ENCODE measurements around the gene DPY19L2.
A peak's percentile ranks its signal among the peaks of the same experiment; 100 is the strongest.
"Not testable (repeated sequence)": the region's sequence is repeated elsewhere in the genome, so short reads cannot be mapped to it uniquely, and the experiment has no call there.

DPY19L2 gene

GRCh38 chr12:63668028-63668799 lies at the start of gene DPY19L2:
TSS of gene DPY19L2 (minus strand) at chr12:63668493. CDS start at chr12:63668393, 100 bp downstream.
- Histone ChIP-seq H3K4me3 (ENCODE audit: low read depth in 1 of 5, low read length in 5 of 5) (peak within 1 kb of the TSS; percentile 71 to 78 (median 72)), H3K36me3 (ENCODE audit: control insufficient read depth in 5 of 5, insufficient read depth in 5 of 5, low read length in 5 of 5) (no peaks in the 10 kb centered on the region), H3K27me3 (ENCODE audit: control insufficient read depth in 5 of 5, insufficient read depth in 4 of 5, low read length in 5 of 5) (peaks cover 0 to 5% (median 0%) of the 10 kb centered on the region in 5 donors), H3K9me3 (ENCODE audit: control insufficient read depth in 5 of 5, low read length in 5 of 5) (no peaks in the 10 kb centered on the region), H3K4me1 (ENCODE audit: control insufficient read depth in 5 of 5, insufficient read depth in 5 of 5, low read length in 5 of 5) (peaks cover 0 to 15% (median 14%) of the 10 kb centered on the region in 5 donors), H3K27ac (ENCODE audit: low read depth, low read length) (no peak within 1 kb of the TSS), H3K9ac (ENCODE audit: low read length in 5 of 5) (peak within 1 kb of the TSS in 3 of 5 donors; percentile 2 to 47 (median 31))

- H3K27me3 ChIP-seq (ENCODE audit: control insufficient read depth in 5 of 5, insufficient read depth in 4 of 5, low read length in 5 of 5); H3K9me3 ChIP-seq (ENCODE audit: control insufficient read depth in 5 of 5, low read length in 5 of 5); H3K4me3 ChIP-seq (ENCODE audit: low read depth in 1 of 5, low read length in 5 of 5); H3K4me1 ChIP-seq (ENCODE audit: control insufficient read depth in 5 of 5, insufficient read depth in 5 of 5, low read length in 5 of 5); H3K9ac ChIP-seq (ENCODE audit: low read length in 5 of 5); H3K36me3 ChIP-seq (ENCODE audit: control insufficient read depth in 5 of 5, insufficient read depth in 5 of 5, low read length in 5 of 5); H3K27ac ChIP-seq (ENCODE audit: low read depth, low read length): not testable (repeated sequence)
Measured at GRCh38 chr12:63716891-63717290, 48.6 kb upstream of the DPY19L2 start.

GRCh38 chr12:63715107-63715625 lies 46.9 kb upstream of the DPY19L2 start:
- not testable (repeated sequence) for H3K27ac ChIP-seq (ENCODE audit: low read depth, low read length); H3K27me3 ChIP-seq (ENCODE audit: control insufficient read depth in 5 of 5, insufficient read depth in 4 of 5, low read length in 5 of 5); H3K9me3 ChIP-seq (ENCODE audit: control insufficient read depth in 5 of 5, low read length in 5 of 5); H3K36me3 ChIP-seq (ENCODE audit: control insufficient read depth in 5 of 5, insufficient read depth in 5 of 5, low read length in 5 of 5); H3K4me3 ChIP-seq (ENCODE audit: low read depth in 1 of 5, low read length in 5 of 5); H3K9ac ChIP-seq (ENCODE audit: low read length in 5 of 5); H3K4me1 ChIP-seq (ENCODE audit: control insufficient read depth in 5 of 5, insufficient read depth in 5 of 5, low read length in 5 of 5)

- not testable (repeated sequence) for H3K27me3 ChIP-seq (ENCODE audit: control insufficient read depth in 5 of 5, insufficient read depth in 4 of 5, low read length in 5 of 5); H3K9me3 ChIP-seq (ENCODE audit: control insufficient read depth in 5 of 5, low read length in 5 of 5); H3K36me3 ChIP-seq (ENCODE audit: control insufficient read depth in 5 of 5, insufficient read depth in 5 of 5, low read length in 5 of 5); H3K9ac ChIP-seq (ENCODE audit: low read length in 5 of 5); H3K4me3 ChIP-seq (ENCODE audit: low read depth in 1 of 5, low read length in 5 of 5); H3K27ac ChIP-seq (ENCODE audit: low read depth, low read length); H3K4me1 ChIP-seq (ENCODE audit: control insufficient read depth in 5 of 5, insufficient read depth in 5 of 5, low read length in 5 of 5)
Measured at GRCh38 chr12:63714409-63714808, 46.1 kb upstream of the DPY19L2 start.

GRCh38 chr12:63713681-63714075 lies 45.4 kb upstream of the DPY19L2 start:
- not testable (repeated sequence) for H3K27me3 ChIP-seq (ENCODE audit: control insufficient read depth in 5 of 5, insufficient read depth in 4 of 5, low read length in 5 of 5); H3K27ac ChIP-seq (ENCODE audit: low read depth, low read length); H3K4me1 ChIP-seq (ENCODE audit: control insufficient read depth in 5 of 5, insufficient read depth in 5 of 5, low read length in 5 of 5); H3K36me3 ChIP-seq (ENCODE audit: control insufficient read depth in 5 of 5, insufficient read depth in 5 of 5, low read length in 5 of 5); H3K9ac ChIP-seq (ENCODE audit: low read length in 5 of 5); H3K9me3 ChIP-seq (ENCODE audit: control insufficient read depth in 5 of 5, low read length in 5 of 5); H3K4me3 ChIP-seq (ENCODE audit: low read depth in 1 of 5, low read length in 5 of 5)

- not testable (repeated sequence) for H3K4me1 ChIP-seq (ENCODE audit: control insufficient read depth in 5 of 5, insufficient read depth in 5 of 5, low read length in 5 of 5); H3K9ac ChIP-seq (ENCODE audit: low read length in 5 of 5); H3K27ac ChIP-seq (ENCODE audit: low read depth, low read length); H3K9me3 ChIP-seq (ENCODE audit: control insufficient read depth in 5 of 5, low read length in 5 of 5); H3K27me3 ChIP-seq (ENCODE audit: control insufficient read depth in 5 of 5, insufficient read depth in 4 of 5, low read length in 5 of 5); H3K4me3 ChIP-seq (ENCODE audit: low read depth in 1 of 5, low read length in 5 of 5); H3K36me3 ChIP-seq (ENCODE audit: control insufficient read depth in 5 of 5, insufficient read depth in 5 of 5, low read length in 5 of 5)
Measured at GRCh38 chr12:63712979-63713680, 44.8 kb upstream of the DPY19L2 start.

- not testable (repeated sequence) for H3K9me3 ChIP-seq (ENCODE audit: control insufficient read depth in 5 of 5, low read length in 5 of 5); H3K27ac ChIP-seq (ENCODE audit: low read depth, low read length); H3K4me3 ChIP-seq (ENCODE audit: low read depth in 1 of 5, low read length in 5 of 5)
Measured at GRCh38 chr12:63712376-63712974, 44.2 kb upstream of the DPY19L2 start.

GRCh38 chr12:63711339-63711738 lies 43.0 kb upstream of the DPY19L2 start:
- H3K4me1 ChIP-seq (ENCODE audit: control insufficient read depth in 5 of 5, insufficient read depth in 5 of 5, low read length in 5 of 5); H3K27me3 ChIP-seq (ENCODE audit: control insufficient read depth in 5 of 5, insufficient read depth in 4 of 5, low read length in 5 of 5); H3K9me3 ChIP-seq (ENCODE audit: control insufficient read depth in 5 of 5, low read length in 5 of 5); H3K27ac ChIP-seq (ENCODE audit: low read depth, low read length); H3K4me3 ChIP-seq (ENCODE audit: low read depth in 1 of 5, low read length in 5 of 5); H3K36me3 ChIP-seq (ENCODE audit: control insufficient read depth in 5 of 5, insufficient read depth in 5 of 5, low read length in 5 of 5); H3K9ac ChIP-seq (ENCODE audit: low read length in 5 of 5): not testable (repeated sequence)

More at GRCh38 chr12:63712376-63712974, 44.2 kb upstream of the DPY19L2 start:
- H3K4me1 ChIP-seq (ENCODE audit: control insufficient read depth in 5 of 5, insufficient read depth in 5 of 5, low read length in 5 of 5); H3K9ac ChIP-seq (ENCODE audit: low read length in 5 of 5); H3K27me3 ChIP-seq (ENCODE audit: control insufficient read depth in 5 of 5, insufficient read depth in 4 of 5, low read length in 5 of 5); H3K36me3 ChIP-seq (ENCODE audit: control insufficient read depth in 5 of 5, insufficient read depth in 5 of 5, low read length in 5 of 5): not testable (repeated sequence)

GRCh38 chr12:63706336-63706735 lies 38.0 kb upstream of the DPY19L2 start:
- Histone ChIP-seq H3K36me3 (ENCODE audit: control insufficient read depth in 5 of 5, insufficient read depth in 5 of 5, low read length in 5 of 5) (no peaks in the 10 kb centered on the region), H3K9ac (ENCODE audit: low read length in 5 of 5) (no peak overlapping the region), H3K27ac (ENCODE audit: low read depth, low read length) (no peak overlapping the region), H3K4me3 (ENCODE audit: low read depth in 1 of 5, low read length in 5 of 5) (no peak overlapping the region), H3K27me3 (ENCODE audit: control insufficient read depth in 5 of 5, insufficient read depth in 4 of 5, low read length in 5 of 5) (no peaks in the 10 kb centered on the region), H3K9me3 (ENCODE audit: control insufficient read depth in 5 of 5, low read length in 5 of 5) (no peaks in the 10 kb centered on the region), H3K4me1 (ENCODE audit: control insufficient read depth in 5 of 5, insufficient read depth in 5 of 5, low read length in 5 of 5) (no peaks in the 10 kb centered on the region)

Data from subcutaneous abdominal adipose tissue (tissue), 5 donors.